ENCODE measurements around the gene PLOD1.
"Not testable (repeated sequence)": the region's sequence is repeated elsewhere in the genome, so short reads cannot be mapped to it uniquely, and the experiment has no call there.

PLOD1 gene

DNA sequence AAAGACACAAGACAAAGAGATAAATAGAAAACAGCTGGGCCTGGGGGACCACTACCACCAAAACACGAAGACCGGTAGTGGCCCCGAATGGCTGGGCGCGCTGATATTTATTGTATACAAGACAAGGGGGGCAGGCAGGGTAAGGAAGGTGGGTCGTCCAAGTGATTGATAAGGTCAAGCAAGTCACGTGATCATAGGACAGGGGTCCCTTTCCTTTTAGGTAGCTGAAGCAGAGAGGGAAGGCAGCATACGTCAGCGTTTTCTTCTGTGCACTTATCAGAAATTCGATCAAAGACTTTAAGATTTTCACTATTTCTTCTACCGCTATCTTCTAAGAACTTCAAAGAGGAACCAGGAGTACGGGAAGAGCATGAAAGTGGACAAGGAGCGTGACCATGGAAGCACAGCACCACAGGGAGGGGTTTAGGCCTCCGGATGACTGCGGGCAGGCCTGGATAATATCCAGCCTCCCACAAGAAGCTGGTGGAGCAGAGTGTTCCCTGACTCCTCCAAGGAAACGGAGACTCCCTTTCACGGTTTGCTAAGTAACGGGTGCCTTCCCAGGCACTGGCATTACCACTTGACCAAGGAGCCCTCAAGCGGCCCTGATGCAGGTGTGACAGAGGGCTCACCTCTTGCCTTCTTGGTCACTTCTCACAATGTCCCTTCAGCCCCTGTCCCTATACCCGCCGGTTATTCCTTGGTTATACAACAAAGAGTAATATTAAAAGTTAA, 21.9 kb upstream of the PLOD1 start:
- FAIRE-seq: not testable (repeated sequence)

DNA sequence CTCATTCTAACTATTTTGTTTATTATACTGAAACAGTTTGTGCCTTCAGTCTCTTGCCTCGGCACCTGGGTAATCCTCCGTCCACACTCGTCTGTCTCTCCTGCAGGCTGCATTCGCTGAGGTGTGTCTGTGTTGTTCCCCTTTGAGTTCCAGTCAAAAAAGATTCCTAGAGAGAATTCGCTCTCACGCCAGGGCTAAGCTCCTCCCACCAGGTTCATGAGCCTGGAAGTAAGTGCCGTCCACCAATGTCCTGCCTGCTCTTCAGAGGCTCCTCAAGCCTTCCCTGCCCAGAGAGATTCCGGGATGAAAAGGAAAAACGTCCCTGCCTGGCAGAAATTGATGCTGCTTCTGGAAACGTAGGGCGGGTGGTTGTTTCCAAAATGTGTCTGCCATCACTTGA, 21.2 kb upstream of the PLOD1 start:
- FAIRE-seq: no peak

DNA sequence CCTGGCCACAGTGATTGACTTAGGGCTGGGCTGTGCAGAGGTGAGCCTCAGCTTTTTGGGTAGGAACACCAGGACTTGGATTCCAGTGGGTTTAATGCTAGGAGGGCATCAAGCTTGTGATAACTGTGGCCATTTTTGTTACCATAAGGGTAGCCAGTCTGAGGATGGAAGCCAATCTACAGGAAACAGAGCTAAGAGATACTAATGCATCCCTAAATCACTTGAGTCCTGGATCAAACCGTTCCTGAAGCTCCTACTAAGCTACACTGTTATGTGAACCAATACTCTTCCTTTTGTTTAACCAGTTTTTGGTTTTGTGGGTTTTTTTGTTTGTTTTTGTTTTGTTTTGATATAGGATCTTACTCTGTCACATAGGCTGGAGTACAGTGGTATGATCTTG, 20.5 kb upstream of the PLOD1 start:
- FAIRE-seq: no peak

DNA sequence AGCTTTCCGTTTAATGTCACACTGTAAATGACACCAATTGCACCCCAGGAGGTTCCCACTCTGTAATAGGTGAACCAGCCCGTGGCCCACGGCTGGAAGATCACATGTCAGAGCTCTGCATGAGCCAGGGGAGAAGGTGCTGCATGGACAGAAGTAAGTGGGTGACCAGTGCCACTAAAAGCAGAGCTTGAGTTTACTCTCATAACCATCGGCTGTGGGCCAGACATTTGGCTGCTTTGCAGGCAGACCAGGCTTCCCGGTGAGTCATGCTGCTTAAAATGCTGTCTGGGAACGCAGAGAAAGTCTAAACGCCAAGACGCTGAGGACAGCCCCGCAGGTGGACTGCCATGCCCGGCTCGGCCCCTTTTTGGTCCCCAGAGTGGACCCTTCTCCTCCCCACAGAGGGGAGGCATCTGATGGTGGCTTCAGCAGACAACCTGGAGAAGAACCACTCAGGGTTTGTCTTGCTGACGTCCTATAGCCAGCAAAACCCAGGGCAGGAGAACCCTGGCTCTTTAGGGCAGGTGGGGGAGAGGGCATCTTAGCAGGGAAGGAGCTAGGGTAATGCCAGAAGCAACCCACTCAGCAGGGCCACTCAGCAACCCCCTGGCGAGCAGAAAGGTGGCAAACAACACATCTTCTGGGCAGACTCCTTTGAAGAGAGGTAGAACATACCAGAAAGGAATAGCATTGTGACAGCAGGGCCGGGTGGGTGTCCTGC, 15.6 kb upstream of the PLOD1 start:
- FAIRE-seq: no peak

DNA sequence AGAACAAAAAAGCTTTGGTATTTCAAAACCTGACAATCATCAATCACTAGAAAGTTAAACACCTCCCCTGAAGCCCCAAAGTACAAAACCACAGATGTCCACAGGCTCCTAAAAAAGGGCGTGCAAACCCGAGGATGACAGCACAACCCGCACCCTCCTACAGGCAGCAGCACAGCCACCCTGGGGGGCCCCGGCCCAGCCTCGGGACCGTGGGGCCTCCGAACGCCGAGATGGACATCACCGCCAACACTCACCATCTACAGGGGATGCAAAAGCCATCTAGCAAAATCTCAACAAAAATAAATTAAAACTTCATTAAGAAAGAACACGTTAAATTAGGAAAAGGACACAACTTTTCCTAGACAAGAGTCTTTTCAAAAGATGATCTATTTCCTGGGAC, 14.9 kb upstream of the PLOD1 start:
- no peak for FAIRE-seq

DNA sequence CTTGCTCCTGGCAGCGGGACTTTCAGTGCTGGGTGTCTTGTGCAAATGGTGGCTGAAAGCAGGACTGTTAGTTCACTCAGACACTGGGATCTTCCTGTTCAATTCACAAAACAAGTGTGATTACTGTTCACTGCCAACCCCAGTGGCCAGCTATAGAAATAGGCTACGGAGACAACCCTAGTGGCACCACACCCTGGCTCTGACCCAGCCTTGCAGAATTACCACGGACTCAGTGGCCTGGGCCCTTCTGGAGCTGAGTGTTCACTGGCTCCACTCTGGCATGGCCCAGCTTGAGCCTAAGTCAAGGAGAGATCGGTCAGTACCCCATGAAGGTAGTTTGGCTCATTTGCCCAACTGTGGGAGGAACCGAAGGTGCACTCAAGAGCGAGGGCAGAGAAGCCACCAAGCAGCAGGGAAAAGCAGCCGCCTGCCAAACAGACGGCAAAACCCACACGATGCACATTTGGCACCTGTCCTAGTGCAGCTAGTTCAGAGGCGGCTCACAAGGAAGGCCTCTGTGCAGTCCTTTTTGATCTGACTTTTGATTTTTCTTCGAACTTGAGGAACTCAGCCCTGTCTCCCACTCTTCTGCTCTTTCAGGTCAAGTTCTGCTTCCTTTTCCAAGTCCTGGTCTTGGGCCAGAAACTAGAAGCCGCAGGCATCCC, 14.1 kb upstream of the PLOD1 start:
- FAIRE-seq: no peak

DNA sequence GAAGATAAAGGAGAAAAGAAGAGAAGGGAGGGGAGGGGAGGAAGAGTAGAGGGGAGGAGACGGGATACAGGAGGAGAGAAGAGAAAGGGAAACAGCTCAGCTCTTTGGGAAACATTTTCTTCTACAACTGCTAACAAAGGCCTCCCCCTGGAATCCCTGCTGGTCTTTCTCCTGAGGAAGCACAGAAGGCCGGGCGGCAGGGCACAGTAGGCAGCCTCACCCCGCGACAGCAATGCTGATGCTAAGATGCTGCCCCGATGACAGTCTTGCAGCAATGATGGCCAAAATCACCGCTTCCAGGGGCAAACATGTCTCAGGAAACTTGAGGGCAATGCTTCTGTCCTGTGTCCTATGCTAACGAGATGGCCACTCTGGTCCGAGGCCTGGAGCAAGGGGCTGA, 13.5 kb upstream of the PLOD1 start:
- FAIRE-seq: no peak

DNA sequence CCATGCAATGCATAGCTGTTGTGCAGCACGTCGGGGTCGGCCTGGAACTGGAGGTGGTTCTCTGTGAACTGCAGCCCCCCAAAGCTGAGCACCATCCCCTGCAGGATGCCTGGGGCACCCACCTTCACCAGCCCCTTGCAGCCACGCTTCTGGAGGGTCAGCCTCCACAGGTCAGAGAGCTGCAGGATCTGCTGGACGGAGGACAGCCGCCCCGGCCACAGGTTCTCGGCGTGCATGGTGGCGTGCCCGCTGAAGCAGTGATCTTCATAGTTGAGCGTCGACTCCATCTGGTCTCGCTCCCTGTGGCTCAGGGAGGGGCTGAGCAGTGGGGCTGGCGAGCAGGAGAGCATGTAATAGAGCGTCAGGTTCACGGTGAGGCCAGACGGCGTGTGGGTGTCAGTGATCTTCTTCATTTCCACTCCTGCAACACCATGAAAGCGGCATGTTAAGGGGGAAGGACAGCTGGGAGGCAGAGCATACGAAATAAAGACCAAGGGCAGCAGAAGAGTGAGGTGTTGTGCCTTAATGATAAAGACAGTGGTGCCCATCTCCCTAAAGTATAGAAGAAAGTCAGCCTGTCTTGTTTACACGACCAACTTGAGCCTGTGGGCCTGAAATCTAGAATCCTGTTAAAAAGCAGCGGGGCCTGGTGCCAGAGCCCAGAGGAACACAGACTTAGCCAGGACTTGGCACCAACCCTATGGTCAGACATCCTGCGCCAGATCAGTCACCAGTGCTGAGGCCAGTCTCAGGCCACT, 11.3 kb upstream of the PLOD1 start:
- FAIRE-seq: no peak

DNA sequence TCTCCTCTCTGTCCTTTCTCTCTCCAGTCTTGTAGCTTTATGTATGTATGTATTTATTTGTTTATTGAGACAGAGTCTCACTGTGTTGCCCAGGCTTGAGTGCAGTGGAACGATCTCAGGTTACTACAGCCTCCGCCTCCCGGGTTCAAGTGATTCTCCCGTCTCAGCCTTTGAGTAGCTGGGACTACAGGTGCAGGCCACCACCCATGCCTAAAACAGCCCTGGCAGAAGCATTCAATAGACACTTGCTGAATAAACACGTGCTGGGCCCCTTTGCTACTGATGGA, 10.7 kb upstream of the PLOD1 start:
- FAIRE-seq: no peak

DNA sequence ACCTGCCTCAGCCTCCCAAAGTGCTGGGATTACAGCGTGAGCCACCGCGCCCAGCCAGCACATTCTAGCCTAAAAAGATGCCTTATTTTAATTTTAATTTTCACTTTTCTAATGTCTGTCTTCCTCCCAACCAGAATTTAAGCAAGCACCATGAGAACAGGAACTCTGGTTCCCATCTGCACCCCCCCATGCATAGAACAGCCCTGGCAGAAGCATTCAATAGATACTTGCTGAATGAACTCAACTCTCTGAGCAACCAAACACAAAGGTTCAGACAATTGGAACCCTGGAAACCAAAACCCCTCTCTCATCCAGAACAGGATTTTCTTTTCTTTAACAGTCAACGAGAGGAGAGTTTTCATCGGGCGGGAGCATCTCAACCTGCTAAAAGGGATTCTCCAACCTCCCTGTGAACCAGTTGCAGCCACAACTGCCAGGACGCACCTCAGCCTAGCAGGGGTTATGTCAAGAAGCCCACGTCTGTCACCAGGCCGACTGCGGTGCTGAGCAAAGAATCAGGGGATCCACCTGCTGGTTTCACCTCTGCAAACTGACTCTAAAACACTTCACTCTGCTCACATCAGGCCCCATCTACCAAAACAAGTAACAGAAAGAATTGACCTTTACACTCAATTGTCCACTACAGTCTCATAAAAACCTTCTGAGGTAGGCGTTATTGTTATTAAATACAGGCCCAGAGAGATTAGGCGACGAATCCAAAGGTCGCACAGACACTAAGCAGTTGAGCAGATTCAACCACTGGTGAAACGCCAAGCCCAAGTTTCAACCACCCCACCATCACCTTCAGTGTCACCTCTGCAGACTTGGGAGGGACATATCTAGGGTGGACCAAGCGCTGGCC, 10.0 kb upstream of the PLOD1 start:
- FAIRE-seq: no peak

DNA sequence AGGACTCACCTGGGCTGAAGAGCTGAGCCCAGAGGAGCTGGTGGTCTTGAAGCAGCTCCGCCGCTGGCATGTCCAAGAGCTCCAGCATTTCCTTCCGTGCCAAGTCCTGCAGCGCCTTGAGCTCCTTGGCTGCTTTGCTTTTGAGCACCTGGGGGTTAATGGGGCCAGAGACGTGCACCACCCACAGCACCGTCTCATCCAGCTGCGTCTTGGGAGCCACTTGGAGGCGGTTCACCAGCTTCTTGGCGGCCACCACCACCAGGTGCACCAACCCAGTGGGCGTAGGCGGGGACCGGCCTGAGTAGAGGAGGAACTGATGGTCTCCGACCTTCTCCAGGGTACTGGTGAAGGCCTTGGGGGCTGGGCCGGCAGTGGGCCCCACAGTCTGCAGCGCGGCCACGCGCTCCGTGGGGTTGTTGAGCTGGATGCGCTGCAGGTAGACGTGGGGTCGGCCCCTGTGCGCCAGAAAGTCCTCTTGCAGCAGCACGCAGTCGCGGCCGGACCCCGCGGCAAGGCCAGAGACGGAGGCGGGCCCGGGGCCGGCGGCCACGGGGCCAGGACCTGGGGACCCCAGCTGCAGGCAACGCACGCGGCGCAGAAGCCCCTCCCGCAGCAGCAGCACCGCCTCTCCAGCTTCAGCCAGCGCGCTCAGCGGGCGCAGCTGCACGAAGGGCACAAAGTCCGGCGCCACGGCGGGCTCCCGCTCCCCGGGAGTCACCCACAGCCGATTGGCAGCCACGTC, 9.2 kb upstream of the PLOD1 start:
- FAIRE-seq: not testable (repeated sequence)

DNA sequence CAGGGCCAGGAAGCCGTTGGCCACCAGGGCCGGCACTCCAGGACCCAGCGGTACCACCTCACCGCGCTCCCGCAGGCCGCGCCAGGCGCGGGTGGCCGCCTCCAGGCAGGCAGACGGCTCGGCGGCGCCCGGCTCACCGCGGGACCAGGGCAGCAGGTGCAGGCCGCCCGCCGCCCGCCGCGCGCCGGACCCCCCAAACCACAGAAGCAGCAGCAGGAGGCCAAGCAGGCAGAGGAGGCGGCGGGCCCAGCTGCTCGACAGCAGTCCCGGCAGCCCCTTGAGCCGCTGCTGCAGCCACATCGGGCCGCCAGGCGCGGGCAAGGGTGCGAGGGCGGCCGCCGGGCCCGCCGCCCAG, 8.6 kb upstream of the PLOD1 start:
- no peak for FAIRE-seq

DNA sequence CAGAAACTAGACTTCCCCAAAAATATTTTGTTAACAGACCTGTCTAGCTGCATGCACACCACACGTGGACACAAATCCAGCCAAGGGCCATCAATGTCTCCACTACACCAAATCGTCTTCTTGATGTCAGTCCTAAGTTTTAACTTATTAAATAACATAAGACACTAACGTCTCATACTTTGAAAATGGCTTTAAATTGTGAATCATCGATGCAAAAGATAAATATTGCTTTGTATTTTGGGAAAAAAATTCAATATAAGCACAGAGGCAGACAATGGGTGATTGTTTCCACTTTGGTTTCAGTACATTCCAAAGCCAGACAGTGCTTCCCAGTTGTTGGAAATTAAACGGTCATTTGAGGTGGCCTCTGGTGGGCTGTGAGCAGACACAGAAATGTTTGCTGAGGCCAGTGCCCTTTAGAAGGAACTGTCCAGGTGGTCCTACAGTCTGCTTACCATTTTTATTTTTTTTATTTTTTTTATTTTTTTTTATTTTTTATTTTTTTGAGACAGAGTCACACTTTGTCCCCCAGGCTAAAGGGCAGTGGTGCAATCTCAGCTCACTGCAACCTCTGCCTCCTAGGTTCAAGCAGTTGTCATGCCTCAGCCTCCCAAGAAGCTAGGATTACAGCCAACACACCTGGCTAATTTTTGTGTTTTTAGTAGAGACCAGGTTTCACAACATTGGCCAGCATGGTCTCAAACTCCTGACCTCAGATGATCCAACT, 6.5 kb upstream of the PLOD1 start:
- FAIRE-seq: no peak

DNA sequence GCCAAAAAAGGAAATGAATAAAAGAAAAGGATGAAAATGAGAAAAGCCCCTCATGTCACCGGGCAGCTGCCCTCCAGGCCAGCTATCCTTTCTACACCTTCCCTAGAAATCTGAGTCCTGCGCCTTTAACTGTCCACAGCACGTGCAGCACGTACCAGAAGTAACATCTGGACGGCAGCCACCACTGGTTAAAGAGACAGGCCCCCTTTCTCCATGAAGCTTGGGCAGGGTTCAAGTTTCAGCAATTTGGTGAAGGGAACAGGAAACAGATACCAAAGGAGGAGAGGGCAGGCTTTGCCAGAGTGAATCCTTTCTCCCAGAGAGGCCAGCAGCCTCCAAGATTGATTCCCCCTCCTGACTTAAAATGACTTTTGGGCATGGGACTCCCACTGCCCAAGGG, 4.7 kb upstream of the PLOD1 start:
- no peak for FAIRE-seq

DNA sequence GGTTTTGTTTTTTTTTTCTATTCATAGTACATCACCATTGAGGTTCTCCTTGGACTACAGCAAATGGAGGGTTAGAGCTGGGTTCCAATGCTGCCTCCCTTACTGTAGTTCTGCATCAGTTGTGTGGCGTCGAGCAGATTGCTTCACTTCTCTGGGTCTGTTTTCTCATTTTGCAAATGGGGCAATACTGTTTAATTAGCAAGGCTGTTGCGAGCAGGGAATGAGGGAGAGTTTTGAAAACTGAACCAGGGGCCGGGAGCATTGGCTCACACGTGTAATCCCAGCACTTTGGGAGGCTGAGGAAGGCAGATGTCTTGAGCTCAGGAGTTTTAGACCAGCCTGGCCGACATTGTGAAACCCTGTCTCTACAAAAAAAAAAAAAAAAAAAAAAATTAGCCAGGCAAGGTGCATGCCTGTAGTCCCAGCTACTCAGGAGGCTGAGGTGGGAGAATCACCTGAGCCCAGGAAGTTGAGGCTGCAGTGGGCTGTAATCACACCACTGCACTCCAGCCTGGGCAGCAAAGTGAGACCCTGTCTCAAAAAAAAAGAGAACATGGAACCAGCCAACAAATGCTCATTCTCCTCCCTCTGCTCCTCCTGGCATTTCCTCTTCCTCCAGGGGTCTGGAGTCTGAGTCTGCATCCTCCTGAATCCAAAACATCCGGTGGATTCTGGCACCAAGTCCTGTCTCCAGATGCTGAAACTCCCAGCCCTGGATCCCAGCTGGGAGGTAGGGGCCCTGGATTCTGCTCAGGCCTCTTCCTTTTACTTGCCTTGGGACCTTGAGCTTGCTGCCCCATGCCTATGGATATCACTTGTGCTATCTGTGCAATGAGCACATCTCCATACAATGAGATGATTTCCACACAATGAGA, 3.7 kb upstream of the PLOD1 start:
- FAIRE-seq: no peak

DNA sequence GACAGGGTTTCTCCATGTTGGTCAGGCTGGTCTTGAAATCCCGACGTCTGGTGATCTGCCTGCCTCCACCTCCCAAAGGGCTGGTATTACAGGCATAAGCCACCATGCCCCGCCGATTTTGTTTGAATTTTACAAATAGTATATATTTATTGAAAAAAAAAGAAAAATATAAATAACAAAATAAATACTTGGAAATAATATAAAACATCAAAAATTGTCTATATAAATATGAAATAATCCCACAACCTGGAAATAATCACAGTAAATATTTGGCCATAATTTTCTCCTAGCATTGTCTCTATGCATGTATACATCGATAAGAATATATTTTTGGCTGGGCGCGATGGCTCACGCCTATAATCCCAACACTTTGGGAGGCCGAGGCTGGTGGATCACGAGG, 2.7 kb upstream of the PLOD1 start:
- no peak for FAIRE-seq

DNA sequence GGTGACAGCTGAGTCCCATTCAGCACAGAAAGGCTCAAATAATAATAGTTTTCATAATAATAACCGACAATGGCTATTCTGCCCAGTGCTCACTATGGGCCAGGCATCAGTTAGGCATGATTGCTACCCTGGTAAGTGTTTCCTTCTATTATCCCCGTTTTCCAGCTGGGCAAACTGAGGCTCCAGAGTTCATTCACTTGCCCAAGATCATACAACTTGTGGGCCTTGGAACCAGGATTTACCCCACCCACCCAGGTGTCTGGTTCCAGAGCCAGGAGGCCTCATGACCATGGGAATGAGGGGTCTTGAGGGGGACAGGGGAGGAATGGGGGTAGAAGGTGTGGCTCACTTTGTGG, 518 bp downstream of the PLOD1 start:
- FAIRE-seq: no peak

DNA sequence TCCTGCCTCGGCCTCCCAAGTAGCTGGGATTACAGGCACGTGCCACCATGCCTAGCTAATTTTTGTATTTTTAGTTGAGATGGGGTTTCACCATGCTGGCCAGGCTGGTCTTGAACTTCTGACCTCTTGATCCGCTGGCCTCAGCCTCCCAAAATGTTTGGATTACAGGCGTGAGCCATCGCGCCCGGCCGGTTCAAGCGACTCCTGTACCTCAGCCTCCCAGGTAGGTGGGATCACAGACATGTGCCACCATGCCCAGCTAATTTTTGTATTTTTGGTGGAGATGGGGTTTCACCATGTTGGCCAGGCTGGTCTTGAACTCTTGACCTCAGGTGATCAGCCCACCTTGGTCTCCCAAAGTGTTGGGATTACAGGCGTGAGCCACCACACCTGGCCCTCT, 1.2 kb downstream of the PLOD1 start:
- not testable (repeated sequence) for FAIRE-seq

DNA sequence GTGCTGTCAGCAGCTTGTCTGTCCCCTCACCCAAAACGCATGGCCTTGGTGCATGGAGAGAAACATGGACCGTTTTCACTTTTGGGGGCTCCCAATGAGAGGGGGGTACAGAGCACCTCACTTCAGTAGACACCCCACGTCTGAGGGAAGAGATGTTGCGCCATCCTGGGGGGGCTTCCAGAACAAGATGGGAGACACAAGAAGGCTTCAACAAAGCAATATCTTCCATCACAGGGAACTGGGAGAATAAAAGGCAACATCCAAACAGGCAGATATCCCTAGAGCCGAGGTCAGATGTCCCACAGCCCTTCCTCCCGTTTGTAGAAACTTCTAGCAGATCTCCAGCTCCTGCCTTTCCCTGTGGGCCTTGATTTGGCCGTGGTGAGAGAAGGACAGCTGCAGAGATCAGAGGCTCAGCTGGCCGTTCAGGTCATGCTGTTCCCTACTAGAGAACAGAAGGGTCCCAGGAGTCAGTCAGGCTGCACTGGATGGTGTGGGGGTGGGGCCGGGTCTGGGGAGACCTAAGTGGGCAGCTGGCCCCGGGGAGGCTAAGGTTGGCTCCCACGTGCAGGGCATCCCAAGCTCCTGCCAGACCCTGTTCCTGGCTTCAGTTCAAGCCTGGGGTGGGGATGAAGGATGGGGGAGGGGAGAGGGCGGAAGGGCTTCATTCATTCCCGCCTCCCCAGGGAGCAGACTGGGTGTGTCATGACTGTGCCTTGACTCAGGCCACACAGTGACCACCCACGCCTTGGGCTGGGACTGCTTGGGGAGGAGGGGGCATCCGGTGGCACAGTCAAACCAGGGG, 4.4 kb downstream of the PLOD1 start:
- FAIRE-seq: no peak

DNA sequence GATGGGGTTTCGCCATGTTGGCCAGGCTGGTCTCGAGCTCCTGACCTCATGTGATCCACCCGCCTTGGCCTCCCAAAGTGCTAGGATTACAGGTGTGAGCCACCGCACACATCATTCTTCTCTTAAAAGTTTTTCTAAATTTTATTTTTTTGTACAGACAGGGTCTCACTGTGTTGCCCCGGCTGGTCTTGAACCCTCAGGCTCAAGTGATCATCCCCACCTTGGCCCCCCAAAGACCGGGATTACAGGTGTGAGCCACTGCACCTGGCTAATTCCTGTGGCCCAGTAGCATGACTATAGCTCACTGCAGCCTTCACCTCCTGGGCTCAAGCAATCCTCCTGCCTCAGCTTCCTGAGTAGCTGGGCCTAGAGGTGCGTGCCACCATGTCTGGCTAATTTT, 5.3 kb downstream of the PLOD1 start:
- not testable (repeated sequence) for FAIRE-seq
